HG03039 (cell line): Measurements from ENCODE around the gene HEMK1.

Experiments
- ATAC-seq: cut with Tn5 transposase; IDR thresholded peaks from one replicate; pipeline ENCODE4 v1.9.1; 2021; ENCODE audit warnings: mild to moderate bottlenecking, moderate library complexity; ENCODE audit not compliant: unreplicated experiment

HEMK1 gene

DNA sequence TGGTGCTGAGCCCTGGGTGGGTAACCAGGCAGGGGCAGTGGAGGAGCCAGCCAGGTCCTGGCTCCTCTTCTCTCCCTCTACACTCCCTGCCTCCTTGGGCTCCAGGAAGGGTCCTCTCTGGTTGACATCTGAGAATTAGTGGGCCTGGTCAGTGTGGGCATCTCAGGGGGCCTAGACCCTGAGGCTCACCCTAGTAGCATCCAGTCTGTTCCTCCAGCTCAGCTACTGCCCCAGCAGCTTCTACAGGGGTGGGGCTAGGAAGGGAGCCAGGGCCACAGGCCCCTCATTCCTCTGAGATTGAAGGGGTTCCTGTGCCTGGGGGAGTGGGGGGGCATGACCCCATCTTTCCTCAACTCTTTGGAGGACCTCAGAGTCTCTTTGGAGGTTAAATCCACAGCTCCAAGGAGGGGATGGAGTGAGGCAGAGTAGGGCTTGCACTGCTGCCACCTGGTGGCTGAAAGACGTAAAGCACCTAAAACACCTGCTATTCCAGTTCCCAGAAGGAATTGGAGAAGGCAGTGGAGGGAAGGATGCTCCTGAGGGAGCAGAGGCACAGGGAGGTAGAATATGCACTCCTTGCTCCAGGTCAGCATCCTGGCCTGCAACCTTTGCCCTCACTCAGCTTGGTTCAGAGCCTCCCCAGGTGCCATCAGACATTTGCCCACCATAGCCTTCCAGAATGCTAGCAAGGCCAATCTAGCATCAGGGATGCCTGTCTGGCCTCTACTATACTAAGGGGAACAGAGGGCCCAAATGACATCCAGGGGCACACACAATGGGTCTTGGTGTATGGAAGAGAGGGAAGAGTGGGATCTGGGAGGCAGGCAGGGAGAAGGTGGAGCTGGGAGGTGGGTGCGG lies 26.9 kb upstream of the HEMK1 start:
- ATAC-seq = no peak

DNA sequence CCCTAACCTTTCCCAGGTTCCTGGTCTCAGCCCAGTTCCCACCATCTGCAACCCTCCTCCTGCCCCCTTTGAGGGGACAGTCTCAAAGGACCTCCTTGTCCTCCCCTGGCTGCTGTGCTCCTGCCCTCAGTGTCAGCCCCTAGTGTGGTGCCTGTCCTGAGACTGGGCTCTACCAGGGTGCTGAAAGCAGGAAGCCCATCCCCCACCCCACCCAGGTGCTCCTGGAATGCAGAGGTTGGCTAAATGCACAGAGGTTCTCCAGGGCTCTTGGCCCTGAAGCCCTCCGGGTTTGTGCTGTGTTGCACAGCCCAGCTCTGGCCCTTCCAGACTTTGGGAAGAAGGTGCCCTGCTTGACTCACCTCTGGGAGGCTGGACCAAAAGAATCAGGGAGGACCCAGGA lies 23.5 kb upstream of the HEMK1 start:
- ATAC-seq = no peak

DNA sequence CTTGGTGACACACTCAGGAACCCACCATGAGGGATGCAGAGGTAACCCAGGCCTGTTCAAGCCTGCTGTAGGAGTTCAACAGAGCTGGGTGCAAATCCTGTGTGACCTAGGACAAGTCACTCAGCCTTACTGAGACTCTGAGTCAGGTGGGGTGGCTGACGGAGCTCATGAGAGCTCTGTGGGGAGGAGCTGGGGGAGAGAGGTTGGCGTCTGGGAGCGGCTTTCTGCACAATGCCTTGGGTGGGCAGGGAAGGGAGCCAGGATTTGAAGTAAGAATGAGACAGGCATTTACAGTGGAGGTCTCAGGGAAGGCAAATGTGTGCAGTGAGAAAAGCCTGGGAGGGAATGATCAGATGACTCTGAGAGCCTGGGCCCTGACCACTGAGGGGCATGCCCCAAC lies 20.1 kb upstream of the HEMK1 start:
- ATAC-seq = no peak

DNA sequence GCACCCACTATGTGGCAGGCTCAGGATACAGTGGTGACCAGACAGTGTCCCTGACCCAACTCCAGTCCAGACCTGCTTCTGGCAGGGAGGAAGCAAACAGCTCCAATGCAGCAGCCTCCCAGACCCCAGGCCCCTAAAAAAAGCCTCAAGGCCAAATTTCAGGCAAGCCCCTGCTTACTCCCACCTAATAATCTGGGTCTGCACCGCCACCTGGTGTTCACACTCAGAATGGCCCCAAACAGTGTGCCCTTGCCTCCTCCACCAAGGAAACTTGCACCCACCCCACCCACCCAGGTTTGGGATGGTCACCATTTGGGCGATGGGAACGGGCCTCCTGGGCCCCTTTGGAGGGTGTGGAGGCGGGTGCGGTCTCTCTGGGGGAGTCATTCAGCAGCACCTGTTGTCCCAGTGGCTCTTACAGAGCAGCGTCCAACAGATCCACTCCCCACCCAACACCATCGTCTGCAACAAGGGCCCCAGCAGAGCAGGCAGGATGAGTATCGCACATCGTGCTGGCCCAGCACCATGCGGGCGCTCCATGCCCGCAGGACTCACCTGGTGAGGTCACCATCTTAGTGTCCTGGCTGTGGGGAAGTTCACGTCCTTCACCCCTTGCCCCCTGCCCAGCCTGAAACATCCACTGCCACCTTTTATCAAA lies 19.1 kb upstream of the HEMK1 start:
- ATAC-seq = no peak

DNA sequence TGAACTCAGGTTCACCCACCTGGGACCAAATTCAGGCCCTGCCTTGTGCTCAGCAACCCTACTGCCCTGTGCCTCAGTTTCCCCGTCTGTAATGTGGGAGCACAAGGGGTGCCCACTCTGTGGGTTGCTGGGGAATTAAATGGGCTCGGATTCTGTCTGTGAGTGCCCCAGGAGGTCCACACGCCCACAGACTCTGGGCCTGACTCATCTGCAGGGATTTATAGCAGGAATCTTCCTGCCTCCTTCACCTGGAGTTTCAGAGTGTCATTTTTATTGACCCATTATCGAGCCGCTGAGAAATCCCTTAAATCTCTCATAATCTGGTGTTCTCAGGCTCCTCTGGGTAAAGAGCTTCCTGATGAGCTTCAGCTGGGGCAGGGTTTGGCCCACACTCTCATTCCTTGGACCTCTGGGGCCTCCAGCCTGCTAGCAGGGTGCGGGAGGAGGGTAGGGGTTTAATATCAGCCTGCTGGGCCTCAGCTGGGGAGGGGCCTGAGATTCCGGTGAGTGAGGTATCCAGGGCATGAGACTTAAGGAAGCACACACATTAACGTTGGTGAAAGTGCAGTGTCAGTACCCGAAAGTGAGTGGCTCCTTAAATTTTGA lies 18.2 kb upstream of the HEMK1 start:
- ATAC-seq = no peak

DNA sequence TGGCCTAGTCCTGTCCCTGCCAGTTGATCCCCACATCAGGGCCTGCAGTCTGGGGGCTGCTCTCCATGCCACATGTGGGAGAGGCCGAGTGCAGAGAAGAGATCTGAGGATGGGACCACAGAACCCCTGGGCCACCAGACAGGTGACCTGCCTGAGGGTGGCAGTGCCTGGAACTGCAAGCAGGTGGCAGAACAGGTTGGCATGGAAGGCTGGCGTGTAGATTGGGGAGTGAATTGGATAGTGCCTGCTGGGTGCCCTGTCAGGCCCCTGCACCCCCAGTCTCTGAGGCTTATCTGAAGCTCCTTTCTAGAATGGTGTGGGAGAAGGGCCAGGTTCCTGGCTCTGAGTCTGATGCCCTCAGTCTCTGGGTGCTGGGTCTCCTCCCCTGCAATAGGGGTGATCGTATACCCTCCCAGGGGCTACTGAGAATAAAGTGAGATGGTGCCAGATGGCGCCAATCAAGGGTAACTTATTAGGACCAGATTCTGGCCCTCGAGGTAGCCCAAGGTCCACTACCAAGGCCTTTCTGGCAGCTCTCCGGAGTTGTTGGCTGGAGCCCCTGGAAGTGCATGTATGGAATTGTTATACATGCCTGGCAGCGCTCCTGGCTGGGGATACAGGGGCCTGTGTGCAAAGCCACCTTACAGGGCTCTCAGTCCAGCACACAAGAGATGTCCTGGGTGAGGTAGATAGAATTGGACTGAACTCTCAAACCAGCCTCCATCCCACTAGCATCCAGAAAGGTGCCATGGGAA lies 17.5 kb upstream of the HEMK1 start:
- ATAC-seq = no peak

DNA sequence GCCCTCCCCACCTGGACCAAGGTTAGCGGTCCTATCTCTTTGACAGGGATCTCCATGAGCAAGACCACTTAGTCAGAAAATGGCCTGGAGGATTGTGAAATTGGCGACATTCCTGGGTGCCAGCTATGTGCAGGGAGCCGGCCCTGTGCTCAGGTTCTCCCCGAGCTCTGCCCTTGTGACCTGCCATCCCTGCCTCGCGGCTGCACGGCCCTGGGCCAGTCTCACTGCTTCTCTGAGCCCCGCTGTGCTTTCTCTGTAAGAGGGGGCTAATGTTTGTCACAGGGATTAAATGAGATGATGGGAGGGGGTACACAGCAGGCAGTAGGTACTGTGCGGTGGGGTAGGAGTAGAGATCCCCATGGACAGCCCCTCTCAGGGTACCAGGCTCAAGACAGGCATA lies 16.7 kb upstream of the HEMK1 start:
- no peak for ATAC-seq

DNA sequence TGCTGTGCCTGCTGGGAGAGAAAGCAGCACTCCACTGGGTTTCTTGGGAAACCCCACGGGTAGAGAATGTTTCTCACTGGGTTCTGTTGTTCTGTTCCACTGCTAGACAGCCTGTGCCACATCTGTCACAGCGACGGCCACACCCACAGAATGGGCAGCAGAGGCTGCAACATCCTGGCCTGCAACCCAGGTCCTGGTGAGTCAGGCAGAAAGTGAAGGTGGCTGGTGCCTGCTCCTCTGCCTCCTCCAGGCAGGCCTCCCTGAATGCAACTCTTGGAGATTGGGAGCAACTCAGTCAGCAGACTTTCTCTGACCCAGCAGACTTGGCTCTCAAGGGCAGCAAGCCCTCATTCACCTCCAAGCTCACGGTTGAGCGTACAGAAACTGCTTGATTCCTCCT lies 14.8 kb upstream of the HEMK1 start:
- no peak for ATAC-seq

DNA sequence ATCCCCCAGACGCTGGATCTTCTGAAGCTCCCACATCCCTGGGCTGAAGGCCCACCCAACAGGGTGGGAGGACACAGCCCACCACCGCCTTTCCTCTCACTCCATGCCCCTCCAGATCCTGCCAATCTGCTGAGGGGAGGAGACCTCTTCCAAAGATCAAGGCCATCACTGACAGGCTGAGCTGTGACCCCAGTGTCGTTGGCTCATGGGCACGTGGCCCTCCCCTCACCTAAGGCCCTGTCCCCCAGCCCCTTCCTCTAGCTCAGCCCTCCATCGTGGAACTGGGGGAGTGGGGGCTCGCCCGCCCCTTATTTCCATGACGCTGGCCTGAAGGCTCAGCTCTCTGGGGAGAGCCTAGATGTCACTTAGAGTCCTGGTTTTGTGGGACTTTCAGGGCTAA lies 12.2 kb upstream of the HEMK1 start:
- ATAC-seq = no peak

DNA sequence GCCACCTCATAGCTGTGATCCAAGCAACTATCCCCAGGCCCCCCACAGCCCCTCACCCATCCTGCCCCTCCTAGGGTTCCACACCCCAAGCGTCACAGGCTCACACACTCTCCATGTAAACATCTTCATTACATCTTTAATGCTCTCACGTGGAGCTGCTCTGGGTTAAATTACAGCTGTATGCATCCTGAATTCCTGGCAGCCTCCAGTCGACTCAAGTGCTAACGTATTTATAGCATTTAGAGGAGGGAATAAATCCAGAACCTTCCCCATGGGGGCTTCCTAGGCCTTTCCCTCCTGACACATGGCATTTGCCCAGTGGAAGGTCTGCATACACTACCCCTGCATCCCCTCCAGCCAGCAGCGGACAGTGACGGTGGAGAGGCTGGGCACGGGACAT lies 11.4 kb upstream of the HEMK1 start:
- ATAC-seq = no peak

DNA sequence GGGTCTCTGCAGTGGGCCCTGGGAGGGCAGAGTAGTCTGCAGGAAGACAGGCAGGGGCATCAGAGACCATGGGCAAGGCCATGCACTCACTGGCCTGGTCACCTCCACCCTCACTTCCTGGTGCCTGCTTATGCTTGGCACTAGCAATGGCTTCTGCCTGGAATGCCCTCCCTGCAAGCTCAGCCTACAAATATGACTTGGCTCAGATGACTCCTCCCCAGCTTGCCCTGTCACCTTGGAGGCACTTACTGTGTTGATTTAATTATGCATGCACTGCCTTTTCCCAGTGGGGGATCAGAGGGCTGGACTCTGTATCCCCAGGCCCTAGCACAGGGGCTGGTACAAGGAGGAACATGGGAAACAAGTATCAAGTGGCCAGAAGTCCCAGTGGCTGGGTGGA lies 9.6 kb upstream of the HEMK1 start:
- no peak for ATAC-seq

DNA sequence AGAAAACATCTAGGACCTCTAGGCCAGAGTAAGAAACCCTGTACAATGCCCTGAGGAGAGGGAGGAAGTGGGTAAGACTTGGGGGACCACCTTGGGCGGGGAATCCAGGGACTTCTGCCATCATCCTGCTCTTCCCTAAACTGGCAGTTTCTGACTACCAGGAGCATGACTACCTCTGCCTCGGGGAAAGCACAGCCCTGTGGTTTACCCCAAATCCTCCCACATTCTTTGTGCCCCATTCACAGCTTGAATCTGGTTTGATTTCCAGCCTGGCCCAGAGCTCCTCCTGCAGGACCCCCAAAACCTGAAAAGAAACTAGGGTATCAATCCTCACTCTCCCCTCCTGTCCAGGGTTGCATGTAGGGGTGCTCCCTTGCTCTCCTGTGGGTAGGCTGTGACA lies 6.5 kb upstream of the HEMK1 start:
- ATAC-seq = no peak

DNA sequence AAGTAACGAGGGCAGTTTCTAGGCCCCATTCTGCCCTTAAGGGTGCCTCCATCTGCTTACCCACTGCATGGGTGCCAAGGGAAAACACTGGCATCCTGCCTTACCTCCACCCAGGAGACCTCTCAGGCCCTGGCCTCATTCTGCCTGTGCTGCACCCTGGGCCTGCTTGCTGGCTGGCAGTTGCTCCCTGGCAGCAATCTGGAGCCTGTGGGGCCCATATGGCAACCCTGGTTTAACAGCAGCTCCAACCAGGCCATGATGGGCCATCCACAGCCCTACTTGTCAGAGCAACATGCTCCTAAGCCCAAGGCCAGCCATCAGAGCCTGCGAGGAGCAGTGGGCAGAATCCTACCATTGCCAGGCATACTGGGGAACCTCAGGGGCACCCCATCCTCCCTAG lies 5.5 kb upstream of the HEMK1 start:
- ATAC-seq = no peak

DNA sequence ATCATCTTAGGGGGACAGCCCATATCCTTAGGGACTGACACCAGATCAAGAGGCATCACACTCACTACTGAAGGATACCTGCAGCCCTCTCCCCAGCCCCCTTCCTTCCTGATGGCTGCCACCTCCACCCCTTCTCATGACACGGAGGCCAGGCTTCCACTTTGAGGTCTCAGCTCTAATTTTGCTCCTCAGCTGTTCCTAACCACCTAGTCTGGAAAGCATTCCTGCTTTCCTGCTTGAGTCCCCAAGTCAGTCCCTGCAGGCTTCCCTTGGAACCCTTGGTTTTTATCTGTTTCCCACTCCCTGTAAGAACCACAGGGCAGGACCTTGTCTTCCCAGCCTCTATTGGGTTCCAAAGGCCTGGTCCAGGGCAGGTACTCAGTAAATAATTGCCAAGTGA lies 5.0 kb upstream of the HEMK1 start:
- ATAC-seq = no peak

DNA sequence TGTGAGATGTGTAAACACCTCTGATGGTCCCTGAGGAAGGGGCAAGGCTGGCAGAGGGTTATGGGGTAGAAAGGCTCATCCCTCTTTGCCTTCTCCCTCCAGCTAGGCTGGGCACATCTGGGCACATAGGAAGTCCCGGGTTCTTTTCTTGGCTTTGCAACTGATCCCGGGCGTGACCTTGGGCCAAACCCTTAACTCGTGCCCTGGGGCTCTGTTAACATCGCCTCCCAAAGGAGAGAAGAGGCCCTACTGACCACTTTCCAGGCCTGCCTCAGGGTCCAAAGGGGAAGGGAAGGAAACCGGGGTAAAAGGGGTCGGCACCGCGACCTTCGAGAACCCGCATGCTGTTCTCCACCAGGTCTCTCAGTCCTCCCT lies 2.3 kb upstream of the HEMK1 start:
- no peak for ATAC-seq

DNA sequence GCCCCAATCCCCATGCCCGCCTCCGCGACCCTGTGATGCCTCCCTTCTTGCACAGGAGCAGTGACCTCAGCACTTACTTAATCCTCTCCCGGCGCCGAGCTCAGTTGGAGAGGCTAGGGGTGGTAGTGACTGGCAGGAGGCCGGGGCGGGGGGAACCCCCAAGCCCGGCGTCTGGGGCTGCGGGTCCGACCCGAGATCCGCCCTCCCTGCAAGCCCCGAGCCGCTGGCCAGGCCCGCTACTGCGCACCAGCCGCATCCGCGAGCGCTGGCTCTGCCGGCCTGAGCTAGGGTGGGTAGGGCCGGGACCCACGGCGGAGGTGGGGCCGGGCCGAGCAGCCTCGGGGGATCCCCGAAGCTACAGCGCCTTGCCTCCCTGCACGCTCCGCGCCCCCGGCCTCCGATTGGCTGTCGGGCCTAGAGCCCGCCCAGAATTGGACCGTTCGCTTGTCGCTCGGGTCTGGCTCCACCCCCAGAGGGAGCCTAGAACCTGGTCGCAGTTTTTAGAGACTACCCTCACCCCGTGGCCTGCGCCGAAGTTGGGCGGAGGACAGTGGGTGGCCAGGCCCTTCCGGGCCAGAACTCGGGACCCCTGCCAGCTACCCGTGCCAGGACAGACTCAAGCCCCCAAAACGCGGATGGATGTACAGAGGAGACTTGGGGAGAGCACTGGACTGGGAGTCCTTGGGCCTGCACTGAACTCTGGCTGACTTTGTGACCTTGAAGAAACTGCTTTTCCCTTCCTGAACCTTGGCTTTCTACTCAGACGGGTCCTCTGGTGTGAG lies 1.7 kb upstream of the HEMK1 start, which contains the start of gene C3orf18:
C3orf18 (minus strand) TSS at position 362 of the 782 bp plus-strand sequence. CDS start 2,048 bp downstream, outside the sequence.
- peak; percentile 64 for ATAC-seq

DNA sequence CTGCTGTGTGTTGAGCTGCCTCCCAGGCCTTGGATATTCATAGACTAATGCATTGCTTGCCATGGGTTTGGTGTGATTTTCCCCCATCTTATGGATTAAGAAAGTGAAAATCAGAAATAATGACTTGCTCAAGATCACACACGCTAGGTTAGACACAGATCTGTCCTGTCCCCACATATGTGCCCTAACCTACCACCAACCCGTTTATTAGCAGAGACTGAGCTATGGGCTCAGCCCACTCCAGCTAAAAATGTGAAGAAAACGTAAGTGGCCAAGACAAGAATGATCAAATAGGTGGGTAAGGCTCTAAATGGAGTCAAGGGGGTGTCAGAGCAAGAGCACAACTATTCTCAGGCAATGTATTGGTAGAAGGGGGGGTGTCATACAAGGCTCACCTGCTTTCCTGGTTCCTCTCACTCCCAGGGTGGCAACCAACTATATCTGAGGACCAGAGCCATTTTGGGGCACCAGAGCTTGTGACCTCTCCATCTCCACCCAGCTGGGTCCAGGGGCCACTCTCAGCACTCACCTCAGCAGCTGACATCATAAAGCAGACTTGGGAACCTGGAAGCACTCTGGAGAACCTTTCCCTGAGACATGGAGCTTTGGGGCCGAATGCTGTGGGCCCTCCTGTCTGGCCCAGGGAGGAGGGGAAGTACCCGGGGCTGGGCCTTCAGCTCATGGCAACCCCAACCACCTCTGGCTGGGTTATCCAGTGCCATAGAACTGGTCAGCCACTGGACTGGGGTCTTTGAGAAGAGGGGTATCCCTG lies 1.4 kb downstream of the HEMK1 start:
- no peak for ATAC-seq

DNA sequence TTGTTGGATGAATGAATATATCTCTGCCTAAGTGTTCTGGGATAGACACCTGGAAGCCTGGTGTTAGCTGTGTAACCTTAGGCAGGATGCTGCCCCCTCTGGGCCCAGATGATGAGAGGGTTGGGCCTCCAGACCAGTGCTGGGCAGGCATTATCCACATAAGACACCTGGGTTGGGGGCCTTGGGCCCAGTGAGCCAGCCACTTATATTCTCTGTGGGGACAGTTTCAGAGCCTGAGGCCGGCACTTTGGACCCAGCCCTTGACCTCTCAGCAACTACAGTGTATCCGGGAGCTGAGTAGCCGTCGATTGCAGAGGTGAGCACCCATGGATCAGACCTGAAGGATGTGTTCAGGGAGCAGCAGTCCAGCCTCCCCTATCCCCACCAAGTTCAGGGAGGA lies 2.2 kb downstream of the HEMK1 start:
- ATAC-seq = no peak

DNA sequence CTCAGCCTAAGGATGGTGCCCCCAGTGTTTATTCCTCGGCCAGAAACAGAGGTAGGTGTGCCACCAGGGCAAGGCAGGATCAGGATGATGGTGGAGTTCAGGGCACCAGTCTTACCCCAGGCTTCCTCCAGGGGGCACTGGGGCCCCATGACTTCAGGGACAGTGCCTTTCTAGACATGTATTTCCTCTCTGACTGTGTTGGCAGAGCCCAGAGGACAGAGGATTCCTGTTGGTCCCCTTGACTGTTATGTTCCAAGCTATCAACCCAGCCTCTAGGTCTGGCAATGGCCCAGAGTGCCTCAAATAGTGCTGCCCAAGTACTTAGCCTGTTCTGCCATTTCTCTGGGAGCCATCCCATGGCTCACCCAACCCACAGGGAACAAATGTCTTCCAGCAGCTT lies 2.8 kb downstream of the HEMK1 start:
- ATAC-seq = no peak

DNA sequence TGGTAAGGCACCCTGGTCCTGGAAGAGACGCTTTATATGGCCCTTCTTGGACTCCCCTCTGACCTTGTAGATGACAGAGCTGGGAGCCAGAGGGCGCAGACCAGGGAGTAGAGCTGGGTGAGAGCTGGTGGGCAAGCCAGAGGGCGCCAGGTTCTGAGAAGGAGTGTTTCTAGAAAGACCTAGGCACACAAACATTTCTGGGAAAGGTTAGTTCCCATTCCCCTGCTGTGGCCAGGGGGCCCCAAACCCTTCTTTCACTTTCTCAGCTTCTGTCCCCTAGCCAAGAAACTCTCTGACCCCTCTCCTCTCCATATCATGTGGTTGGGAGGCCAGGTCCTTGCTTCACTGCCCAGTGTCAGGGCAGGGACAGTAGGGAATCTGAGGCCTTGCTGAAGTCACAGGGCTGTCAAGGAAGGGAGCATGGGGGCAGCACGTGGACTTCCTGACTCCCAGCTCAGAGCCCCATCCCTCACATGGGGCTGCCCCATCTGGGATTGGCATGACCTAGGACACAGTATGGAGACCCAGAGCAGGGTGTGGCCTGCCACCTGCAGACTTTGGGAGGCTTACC lies 3.6 kb downstream of the HEMK1 start:
- no peak for ATAC-seq
